CD8-positive, alpha-beta memory T cell (primary cell): ENCODE results near the gene KCNMA1. TPM values are rescaled to one million over a fixed set of nuclear protein-coding genes. Genes with fewer than 3 reads are reported as not detected.
"Not testable (repeated sequence)": the region's sequence is repeated elsewhere in the genome, so short reads cannot be mapped to it uniquely, and the experiment has no call there.

Source experiments
- CTCF ChIA-PET: fragments of 350-600 bp; sonication (Branson Sonifier 250); formaldehyde crosslinking; loops from one replicate; lab custom pipeline; 2021; ENCODE audit warnings: antibody characterized with exemption; lab: Charles Lee
- POLR2A ChIA-PET: fragments of 350-600 bp; sonication (Branson Sonifier 250); formaldehyde crosslinking; loops from one replicate; lab custom pipeline; 2021; ENCODE audit warnings: antibody characterized with exemption; lab: Charles Lee
- DNase-seq, 5 donors: peaks; one replicate each; pipeline versions ENCODE4 v3.0.0 to v3.0.0-alpha.2; 2020 to 2022; ENCODE audit warnings: mixed read lengths in 1 of 5
- H3K27ac ChIP-seq: one replicate; pipeline ENCODE4 v1.7.0; 2013; ENCODE audit warnings: low read depth, mild to moderate bottlenecking, low read length, moderate library complexity
- H3K27me3 ChIP-seq: 2 replicates; pipeline ENCODE4 v1.7.0; 2013; ENCODE audit warnings: low read length, mild to moderate bottlenecking; ENCODE audit not compliant: insufficient read depth, poor library complexity, severe bottlenecking
- H3K36me3 ChIP-seq: 2 replicates; pipeline ENCODE4 v1.7.0; 2013; ENCODE audit warnings: mild to moderate bottlenecking, low read length, moderate library complexity; ENCODE audit not compliant: insufficient read depth
- H3K4me1 ChIP-seq: 2 replicates; pipeline ENCODE4 v1.7.0; 2013; ENCODE audit warnings: mild to moderate bottlenecking, low read length, moderate library complexity; ENCODE audit not compliant: insufficient read depth
- H3K4me3 ChIP-seq: 2 replicates; pipeline ENCODE4 v1.7.0; 2013; ENCODE audit warnings: mild to moderate bottlenecking, low read length
- H3K9me3 ChIP-seq: 2 replicates; pipeline ENCODE4 v1.7.0; 2013; ENCODE audit warnings: mild to moderate bottlenecking, low read length
- H3K27ac Mint-ChIP-seq, 8 donors: one replicate each; pipeline ENCODE4 v1.8.0; 2020 to 2021; ENCODE audit warnings: mixed read lengths in 8 of 8, mild to moderate bottlenecking in 6 of 8, inconsistent platforms in 3 of 8, moderate library complexity in 3 of 8
- H3K27me3 Mint-ChIP-seq, 2 donors: one replicate each; pipeline ENCODE4 v1.8.0; 2020 to 2021; ENCODE audit warnings: mixed read lengths in 2 of 2, mild to moderate bottlenecking in 1 of 2, moderate library complexity in 1 of 2
- H3K36me3 Mint-ChIP-seq, 3 donors: one replicate each; pipeline ENCODE4 v1.8.0; 2020 to 2021; ENCODE audit warnings: mixed read lengths in 3 of 3, inconsistent platforms in 1 of 3, mild to moderate bottlenecking in 1 of 3
- H3K4me1 Mint-ChIP-seq, 3 donors: one replicate each; pipeline ENCODE4 v1.8.0; 2020 to 2021; ENCODE audit warnings: mixed read lengths in 3 of 3, inconsistent platforms in 1 of 3, mild to moderate bottlenecking in 1 of 3
- H3K4me3 Mint-ChIP-seq, 7 donors: one replicate each; pipeline ENCODE4 v1.8.0; 2020 to 2021; ENCODE audit warnings: mixed read lengths in 7 of 7, mild to moderate bottlenecking in 6 of 7, moderate library complexity in 4 of 7, inconsistent platforms in 2 of 7
- H3K9me3 Mint-ChIP-seq, 5 donors: one replicate each; pipeline ENCODE4 v1.8.0; 2020 to 2022; ENCODE audit warnings: mixed read lengths in 5 of 5, mild to moderate bottlenecking in 3 of 5, moderate library complexity in 2 of 5, inconsistent platforms in 1 of 5
- polyA plus RNA-seq: library from polyadenylated mRNA; unstranded; fragments of 300-500 nt; fragmentation: Illumina TruSeq; gene quantifications from one replicate; pipeline ENCODE4 v1.2.3, GENCODE V29; 2021
- total RNA-seq, 2 experiments: library from RNA; stranded (reverse); gene quantifications; one replicate each; pipeline ENCODE4 v1.2.3, GENCODE V29; 2021

KCNMA1 gene
- total and polyA plus RNA-seq, 3 experiments from 2014 or later = 0.20 to 0.31 TPM; not detected in 1

- POLR2A ChIA-PET = no interaction called here
- DNase-seq = no peak
- H3K36me3 ChIP-seq = no peaks in the 10 kb centered on the region
- H3K27me3 ChIP-seq = no peaks in the 10 kb centered on the region
- H3K4me1 Mint-ChIP-seq = peaks cover 0 to 10% (median 0%) of the 10 kb centered on the region in 3 donors
- H3K4me3 ChIP-seq = no peak overlapping the region
- H3K27ac ChIP-seq = no peak overlapping the region
- no peaks in the 10 kb centered on the region for H3K4me1 ChIP-seq
- CTCF ChIA-PET = no interaction called here
- peaks cover 0 to 4% of the 10 kb centered on the region in 2 donors for H3K27me3 Mint-ChIP-seq
- H3K9me3 Mint-ChIP-seq = no peaks in the 10 kb centered on the region
- no peak overlapping the region for H3K4me3 Mint-ChIP-seq
- no peak overlapping the region for H3K27ac Mint-ChIP-seq
- H3K9me3 ChIP-seq = no peaks in the 10 kb centered on the region
- H3K36me3 Mint-ChIP-seq = no peaks in the 10 kb centered on the region
These were observed 58.9 kb downstream of the KCNMA1 start for GRCh38 chr10:77578583-77579227.

GRCh38 chr10:77577666-77578229 lies 59.9 kb downstream of the KCNMA1 start:
- POLR2A ChIA-PET = no interaction called here
- Mint-ChIP-seq H3K9me3 (no peaks in the 10 kb centered on the region), H3K27me3 (peaks cover 0 to 4% of the 10 kb centered on the region in 2 donors), H3K4me3 (no peak overlapping the region), H3K36me3 (no peaks in the 10 kb centered on the region), H3K27ac (no peak overlapping the region), H3K4me1 (peaks cover 0 to 2% (median 0%) of the 10 kb centered on the region in 3 donors)
- H3K4me1 ChIP-seq = no peaks in the 10 kb centered on the region
- CTCF ChIA-PET = no interaction called here
- H3K27ac ChIP-seq = no peak overlapping the region
- no peaks in the 10 kb centered on the region for H3K9me3 ChIP-seq
- no peak for DNase-seq
- H3K36me3 ChIP-seq = no peaks in the 10 kb centered on the region
- H3K27me3 ChIP-seq = no peaks in the 10 kb centered on the region
- no peak overlapping the region for H3K4me3 ChIP-seq

GRCh38 chr10:77576444-77577032 lies 61.1 kb downstream of the KCNMA1 start:
- POLR2A ChIA-PET = no interaction called here
- H3K27me3 Mint-ChIP-seq = peaks cover 0 to 4% of the 10 kb centered on the region in 2 donors
- DNase-seq = no peak

GRCh38 chr10:77576007-77576367 lies 61.6 kb downstream of the KCNMA1 start:
- Mint-ChIP-seq H3K27me3 (peaks cover 0 to 4% of the 10 kb centered on the region in 2 donors), H3K4me1 (no peaks in the 10 kb centered on the region), H3K36me3 (no peaks in the 10 kb centered on the region), H3K9me3 (no peaks in the 10 kb centered on the region), H3K27ac (no peak overlapping the region), H3K4me3 (no peak overlapping the region)
- Histone ChIP-seq H3K9me3 (no peaks in the 10 kb centered on the region), H3K27me3 (no peaks in the 10 kb centered on the region), H3K27ac (no peak overlapping the region), H3K4me3 (no peak overlapping the region), H3K4me1 (no peaks in the 10 kb centered on the region), H3K36me3 (no peaks in the 10 kb centered on the region)
- POLR2A ChIA-PET = no interaction called here
- CTCF ChIA-PET = no interaction called here
- no peak for DNase-seq

More at GRCh38 chr10:77576444-77577032, 61.1 kb downstream of the KCNMA1 start:
- Mint-ChIP-seq H3K9me3 (no peaks in the 10 kb centered on the region), H3K36me3 (no peaks in the 10 kb centered on the region), H3K4me3 (no peak overlapping the region), H3K4me1 (no peaks in the 10 kb centered on the region), H3K27ac (no peak overlapping the region)
- Histone ChIP-seq H3K36me3 (no peaks in the 10 kb centered on the region), H3K27me3 (no peaks in the 10 kb centered on the region), H3K4me1 (no peaks in the 10 kb centered on the region), H3K9me3 (no peaks in the 10 kb centered on the region), H3K27ac (no peak overlapping the region), H3K4me3 (no peak overlapping the region)
- CTCF ChIA-PET = no interaction called here

GRCh38 chr10:77575271-77576006 lies 62.2 kb downstream of the KCNMA1 start:
- Histone ChIP-seq H3K4me1 (no peaks in the 10 kb centered on the region), H3K36me3 (no peaks in the 10 kb centered on the region), H3K27me3 (no peaks in the 10 kb centered on the region), H3K4me3 (no peak overlapping the region), H3K9me3 (no peaks in the 10 kb centered on the region), H3K27ac (no peak overlapping the region)
- ChIA-PET POLR2A (no interaction called here), CTCF (no interaction called here)
- no peak for DNase-seq
- H3K27ac Mint-ChIP-seq = no peak overlapping the region
- H3K27me3 Mint-ChIP-seq = peaks cover 0 to 4% of the 10 kb centered on the region in 2 donors
- H3K4me1 Mint-ChIP-seq = no peaks in the 10 kb centered on the region
- no peak overlapping the region for H3K4me3 Mint-ChIP-seq
- no peaks in the 10 kb centered on the region for H3K9me3 Mint-ChIP-seq
- H3K36me3 Mint-ChIP-seq = no peaks in the 10 kb centered on the region

- Histone ChIP-seq H3K27me3 (no peaks in the 10 kb centered on the region), H3K4me1 (no peaks in the 10 kb centered on the region), H3K9me3 (no peaks in the 10 kb centered on the region), H3K4me3 (no peak overlapping the region), H3K36me3 (no peaks in the 10 kb centered on the region), H3K27ac (no peak overlapping the region)
- H3K27ac Mint-ChIP-seq = no peak overlapping the region
- H3K9me3 Mint-ChIP-seq = no peaks in the 10 kb centered on the region
- H3K4me3 Mint-ChIP-seq = no peak overlapping the region
- no peaks in the 10 kb centered on the region for H3K4me1 Mint-ChIP-seq
- CTCF ChIA-PET = no interaction called here
- POLR2A ChIA-PET = no interaction called here
- peaks cover 0 to 4% of the 10 kb centered on the region in 2 donors for H3K27me3 Mint-ChIP-seq
- no peaks in the 10 kb centered on the region for H3K36me3 Mint-ChIP-seq
- no peak for DNase-seq
These were observed 63.2 kb downstream of the KCNMA1 start for GRCh38 chr10:77574438-77574837.

GRCh38 chr10:77572520-77572919 lies 65.1 kb downstream of the KCNMA1 start:
- H3K9me3 ChIP-seq, H3K27me3 ChIP-seq, DNase-seq, H3K27me3 Mint-ChIP-seq, H3K36me3 Mint-ChIP-seq, POLR2A ChIA-PET, H3K9me3 Mint-ChIP-seq, H3K4me1 ChIP-seq, H3K4me1 Mint-ChIP-seq, H3K27ac ChIP-seq, H3K36me3 ChIP-seq, H3K27ac Mint-ChIP-seq, H3K4me3 Mint-ChIP-seq, H3K4me3 ChIP-seq, CTCF ChIA-PET: not testable (repeated sequence)

- H3K27me3 Mint-ChIP-seq = peaks cover 0 to 8% of the 10 kb centered on the region in 2 donors
- no peaks in the 10 kb centered on the region for H3K9me3 Mint-ChIP-seq
- CTCF ChIA-PET = no interaction called here
- no peaks in the 10 kb centered on the region for H3K36me3 Mint-ChIP-seq
- Histone ChIP-seq H3K4me3 (no peak overlapping the region), H3K4me1 (no peaks in the 10 kb centered on the region), H3K27me3 (no peaks in the 10 kb centered on the region), H3K36me3 (no peaks in the 10 kb centered on the region), H3K9me3 (no peaks in the 10 kb centered on the region), H3K27ac (no peak overlapping the region)
- DNase-seq = no peak
- POLR2A ChIA-PET = no interaction called here
- H3K4me3 Mint-ChIP-seq = no peak overlapping the region
- no peaks in the 10 kb centered on the region for H3K4me1 Mint-ChIP-seq
- H3K27ac Mint-ChIP-seq = no peak overlapping the region
These were observed 66.1 kb downstream of the KCNMA1 start for GRCh38 chr10:77571490-77571889.
